ENCODE results near the gene FOXA3. TPM values are rescaled to one million over a fixed set of nuclear protein-coding genes. Genes with fewer than 3 reads are reported as not detected.

The FOXA3 gene
- total and polyA plus RNA-seq, 11 donors, result 0.07 TPM; not detected in 10

DNA sequence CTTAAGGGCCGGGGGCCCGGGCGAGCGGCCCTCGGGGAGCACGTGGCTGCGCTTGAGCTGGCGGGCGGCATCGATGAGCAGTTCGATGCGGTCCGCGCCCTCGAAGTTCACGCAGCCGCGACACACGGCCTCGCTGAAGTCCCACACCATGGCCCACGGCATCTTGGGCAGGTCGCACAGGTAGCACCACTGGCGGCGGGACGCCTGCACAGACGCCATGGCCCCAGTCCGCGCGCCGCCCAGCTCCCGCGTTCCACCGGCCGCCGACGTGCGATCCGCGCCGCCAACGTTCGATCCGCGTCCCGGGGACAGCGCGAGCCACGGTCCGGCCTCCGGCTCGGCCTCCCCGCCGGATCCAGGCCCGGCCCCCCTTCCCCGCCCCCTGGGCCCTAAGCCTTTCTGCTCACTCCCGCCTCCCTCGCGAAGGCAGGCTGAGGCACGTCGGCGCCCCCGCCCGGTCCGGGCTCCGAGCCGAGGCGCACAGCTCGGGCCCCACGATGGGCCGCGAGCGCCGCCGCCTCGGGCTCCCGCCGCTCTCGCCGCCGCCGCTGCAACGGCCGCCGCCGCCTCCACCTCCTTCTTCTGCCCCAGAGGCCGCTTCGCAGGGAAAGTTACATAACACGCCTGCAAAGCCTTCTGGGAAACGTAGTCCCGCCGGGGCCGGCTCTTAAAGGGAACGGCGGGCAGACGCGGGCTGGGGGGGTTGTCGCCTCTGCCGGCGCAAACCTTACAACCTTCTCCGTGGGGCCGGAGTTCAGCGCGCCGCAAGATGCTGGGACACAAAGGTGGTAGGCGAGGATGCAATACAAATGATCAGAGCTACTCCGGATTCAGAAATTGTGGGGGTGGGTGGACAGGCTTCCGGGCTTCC is 21.7 kb downstream of the FOXA3 start, which contains the start of gene IRF2BP1:
Gene IRF2BP1, minus strand, starts transcription at position 586 of the 871 bp plus-strand sequence. Its CDS starts 367 bp downstream, at position 219.
- intact Hi-C loops (cut with DNase I), result loop anchor here in 3 of 10 donors (1.0 to 2.0 kb wide), 2 partner anchors 17 to 22 kb away; partner anchors contain the start of genes SYMPK (in 3 of the 3) and MYPOP (in 2 of the 3)
- peak; percentile 84 to 94 (median 86) for ATAC-seq

DNA sequence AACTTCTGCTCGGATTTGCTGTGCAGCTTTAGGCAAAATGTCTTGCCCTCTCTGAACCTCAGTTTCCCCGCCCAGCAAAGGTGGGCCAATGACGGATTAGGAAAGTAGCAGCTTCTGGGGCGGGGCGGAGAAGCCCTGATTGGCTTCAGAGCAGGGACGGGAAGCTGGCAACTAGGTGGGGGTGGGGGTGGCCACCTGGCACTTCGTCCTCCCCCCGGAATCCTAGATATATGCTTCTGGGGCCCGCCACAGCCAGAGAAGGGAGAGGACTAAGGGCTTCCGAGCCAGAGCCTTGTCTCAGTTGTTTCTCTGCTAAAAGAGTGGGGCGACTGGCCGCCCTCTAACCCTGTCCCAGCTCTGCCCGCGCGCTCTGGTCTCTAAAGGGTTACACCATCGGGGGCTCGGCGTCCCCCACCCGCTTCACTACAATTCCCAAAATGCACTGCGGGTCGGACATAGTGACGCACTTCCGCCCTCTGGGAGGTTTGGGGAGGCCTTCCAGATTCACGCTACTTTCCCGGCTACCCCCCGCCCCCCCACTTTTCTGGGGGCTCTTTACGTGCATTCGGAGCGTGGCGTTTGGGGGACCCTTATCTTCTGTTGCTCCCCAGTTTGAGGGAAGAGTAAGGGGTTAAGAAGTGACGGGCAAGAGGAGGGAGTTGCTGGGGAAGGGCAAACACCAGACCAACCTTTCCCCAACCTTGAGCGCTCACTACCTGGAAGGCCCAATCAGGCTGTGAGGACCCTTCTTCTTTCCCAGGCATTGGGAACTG is 22.5 kb downstream of the FOXA3 start:
- ATAC-seq (peak; percentile 89 to 97 (median 94)), DNase-seq (peak; percentile 92 to 94 (median 94))
- Histone ChIP-seq H3K9me3 (no peaks in the 10 kb centered on the region), H3K4me1 (peaks cover 11 to 50% (median 33%) of the 10 kb centered on the region in 12 donors), H3K36me3 (peaks cover 0 to 19% (median 10%) of the 10 kb centered on the region in 9 donors), H3K27me3 (no peaks in the 10 kb centered on the region), H3K27ac (peak overlapping the region; percentile 75 to 95 (median 92)), H3K4me3 (peak overlapping the region; percentile 52 to 93 (median 80))
- intact Hi-C loops (cut with DNase I), result loop anchor here in 3 of 10 donors (1.0 to 2.0 kb wide), 2 partner anchors 16 to 23 kb away; partner anchors contain the start of genes SYMPK (in 3 of the 3) and MYPOP (in 2 of the 3)
- TF ChIP-seq POLR2A (IDR thresholded peaks at IDR 0.05), result peak; percentile 10 to 73
- TF ChIP-seq, protein P1, sequence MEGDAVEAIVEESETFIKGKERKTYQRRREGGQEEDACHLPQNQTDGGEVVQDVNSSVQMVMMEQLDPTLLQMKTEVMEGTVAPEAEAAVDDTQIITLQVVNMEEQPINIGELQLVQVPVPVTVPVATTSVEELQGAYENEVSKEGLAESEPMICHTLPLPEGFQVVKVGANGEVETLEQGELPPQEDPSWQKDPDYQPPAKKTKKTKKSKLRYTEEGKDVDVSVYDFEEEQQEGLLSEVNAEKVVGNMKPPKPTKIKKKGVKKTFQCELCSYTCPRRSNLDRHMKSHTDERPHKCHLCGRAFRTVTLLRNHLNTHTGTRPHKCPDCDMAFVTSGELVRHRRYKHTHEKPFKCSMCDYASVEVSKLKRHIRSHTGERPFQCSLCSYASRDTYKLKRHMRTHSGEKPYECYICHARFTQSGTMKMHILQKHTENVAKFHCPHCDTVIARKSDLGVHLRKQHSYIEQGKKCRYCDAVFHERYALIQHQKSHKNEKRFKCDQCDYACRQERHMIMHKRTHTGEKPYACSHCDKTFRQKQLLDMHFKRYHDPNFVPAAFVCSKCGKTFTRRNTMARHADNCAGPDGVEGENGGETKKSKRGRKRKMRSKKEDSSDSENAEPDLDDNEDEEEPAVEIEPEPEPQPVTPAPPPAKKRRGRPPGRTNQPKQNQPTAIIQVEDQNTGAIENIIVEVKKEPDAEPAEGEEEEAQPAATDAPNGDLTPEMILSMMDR (IDR thresholded peaks at IDR 0.05), result no peak
- 0 to 1% (median 1%) methylated on average over 24 to 32 of the region's 32 CpGs for WGBS, 4 donors

More for the DNA sequence above, 21.7 kb downstream of the FOXA3 start, which contains the start of gene IRF2BP1:
- Histone ChIP-seq H3K4me3 (peak within 1 kb of the TSS; percentile 52 to 93 (median 80)), H3K36me3 (peaks cover 0 to 19% (median 10%) of the 10 kb centered on the region in 9 donors), H3K4me1 (peaks cover 11 to 50% (median 33%) of the 10 kb centered on the region in 12 donors), H3K27me3 (no peaks in the 10 kb centered on the region), H3K9me3 (no peaks in the 10 kb centered on the region), H3K27ac (peak within 1 kb of the TSS; percentile 75 to 95 (median 92))
- DNase-seq, result peak; percentile 93 to 95 (median 94)
- TF ChIP-seq POLR2A (IDR thresholded peaks at IDR 0.05), result peak in 1 of 2 donors; percentile 72
- TF ChIP-seq, protein P1 (IDR thresholded peaks at IDR 0.05), result no peak
- 1 to 2% (median 1%) methylated on average over 41 to 107 of the region's 107 CpGs for WGBS, 4 donors

DNA sequence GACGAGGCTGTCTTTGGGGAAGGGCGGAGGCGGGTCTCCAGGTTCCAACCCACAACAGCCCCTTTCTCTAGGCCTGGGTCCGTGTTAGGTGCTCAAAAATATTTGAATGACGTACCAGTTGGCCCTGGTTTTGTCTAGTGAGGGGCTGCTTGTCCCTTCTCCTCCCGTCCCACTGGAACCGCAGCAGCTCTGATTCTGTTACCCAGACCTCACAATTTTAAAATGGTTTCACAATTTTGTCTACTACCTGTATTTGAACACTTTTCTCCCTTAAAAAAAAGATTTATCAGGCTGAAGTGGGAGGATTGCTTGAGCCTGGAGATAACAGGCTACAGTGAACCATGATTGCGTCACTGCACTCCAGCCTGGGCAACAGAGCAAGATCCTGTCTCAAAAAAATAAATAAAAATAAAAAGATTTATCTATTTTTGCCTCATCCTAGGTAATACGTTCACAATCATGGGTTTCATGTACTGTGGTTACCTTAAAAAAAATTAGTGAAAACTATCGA is 23.1 kb downstream of the FOXA3 start:
- peaks cover 11 to 46% (median 33%) of the 10 kb centered on the region in 12 donors for H3K4me1 ChIP-seq
- no peak for TF ChIP-seq POLR2A (IDR thresholded peaks at IDR 0.05)
- TF ChIP-seq, protein P1 (IDR thresholded peaks at IDR 0.05), result no peak
- H3K4me3 ChIP-seq, result peak overlapping the region; percentile 52 to 93 (median 80)
- H3K36me3 ChIP-seq, result peaks cover 0 to 19% (median 10%) of the 10 kb centered on the region in 9 donors
- no peaks in the 10 kb centered on the region for H3K9me3 ChIP-seq
- intact Hi-C loops (cut with DNase I), result loop anchor here in 2 of 10 donors (2.0 kb wide), 1 partner anchor 16 kb away; the partner anchor contains the start of gene MYPOP (in 2 of the 2)
- ATAC-seq (no peak), DNase-seq (no peak)
- 43 to 55% (median 49%) methylated on average over 10 of the region's 10 CpGs for WGBS, 4 donors
- H3K27ac ChIP-seq, result peak overlapping the region; percentile 75 to 95 (median 92)
- H3K27me3 ChIP-seq, result no peaks in the 10 kb centered on the region
